HTERT RPE-1 (cell line): Measurements from ENCODE around the gene NUMBL.
"Not testable (repeated sequence)": the region's sequence is repeated elsewhere in the genome, so short reads cannot be mapped to it uniquely, and the experiment has no call there.

ENCODE experiments used
- in situ Hi-C: fragments of 300-500 bp; cut with MboI; formaldehyde crosslinking; loops from 4 replicates; pipeline ENCODE4 v1.14.3; 2020; ENCODE audit warnings: low sequenced_read_pairs

The NUMBL gene

GRCh38 chr19:40690050-40690692 is at the start of gene NUMBL:
TSS of gene NUMBL (minus strand) at chr19:40690651. CDS start at chr19:40690483, 168 bp downstream.
- in situ Hi-C loops, result no loop called here

GRCh38 chr19:40739030-40739839 is 48.8 kb upstream of the NUMBL start:
- in situ Hi-C loops, result no loop called here

- in situ Hi-C loops, result no loop called here
Measured at GRCh38 chr19:40737102-40737644, 46.7 kb upstream of the NUMBL start.

DNA sequence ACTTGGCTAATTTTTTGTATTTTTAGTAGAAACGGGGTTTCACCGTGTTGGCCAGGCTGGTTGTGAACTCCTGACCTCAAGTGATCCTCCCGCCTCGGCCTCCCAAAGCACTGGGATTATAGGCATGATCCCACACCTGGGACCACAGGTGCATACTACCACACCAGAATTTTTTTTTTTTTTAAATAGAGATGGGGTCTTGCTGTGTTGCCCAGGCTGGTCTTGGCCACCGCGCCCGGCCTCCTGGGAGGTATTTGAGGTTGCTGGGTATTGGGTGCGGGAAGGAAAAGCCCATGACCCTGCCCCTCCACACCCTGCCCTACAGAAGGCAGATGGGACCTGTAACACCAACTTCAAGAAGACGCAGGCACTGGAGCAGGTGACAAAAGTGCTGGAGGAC is 46.2 kb upstream of the NUMBL start:
- in situ Hi-C loops, result no loop called here

DNA sequence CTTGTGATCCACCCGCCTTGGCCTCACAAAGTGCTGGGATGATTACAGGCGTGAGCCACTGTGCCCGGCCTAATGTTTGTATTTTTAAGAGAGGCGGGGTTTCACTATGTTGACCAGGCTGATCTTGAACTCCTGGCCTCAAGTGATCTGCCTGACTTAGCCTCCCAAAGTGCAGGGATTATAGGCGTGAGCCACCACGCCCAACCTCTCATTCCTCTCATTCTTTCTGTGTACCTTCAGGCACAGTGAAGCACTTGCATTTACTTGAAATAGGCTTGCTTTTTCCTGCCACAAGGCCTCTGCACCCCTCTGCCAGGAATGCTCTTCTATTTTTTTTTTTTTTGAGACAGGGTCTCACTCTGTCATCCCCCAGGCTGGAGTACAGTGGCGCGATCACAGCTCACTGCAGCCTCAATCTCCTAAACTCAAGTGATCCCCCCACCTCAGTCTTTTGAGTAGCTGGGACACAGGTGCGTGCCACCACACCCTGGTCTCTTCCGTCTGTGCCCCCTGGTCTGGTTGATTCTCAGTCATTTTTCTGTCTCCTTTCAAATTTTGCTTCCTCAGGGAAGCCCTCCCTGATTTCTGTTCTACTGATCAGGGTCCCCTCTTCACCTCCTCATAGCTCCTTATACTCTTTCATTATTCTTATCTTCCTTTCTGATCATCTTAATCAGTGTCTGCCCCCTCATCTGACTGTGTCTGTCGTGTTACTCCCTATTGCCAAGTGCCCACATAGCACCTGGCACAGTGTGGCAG is 44.7 kb upstream of the NUMBL start:
- in situ Hi-C loops, result no loop called here

DNA sequence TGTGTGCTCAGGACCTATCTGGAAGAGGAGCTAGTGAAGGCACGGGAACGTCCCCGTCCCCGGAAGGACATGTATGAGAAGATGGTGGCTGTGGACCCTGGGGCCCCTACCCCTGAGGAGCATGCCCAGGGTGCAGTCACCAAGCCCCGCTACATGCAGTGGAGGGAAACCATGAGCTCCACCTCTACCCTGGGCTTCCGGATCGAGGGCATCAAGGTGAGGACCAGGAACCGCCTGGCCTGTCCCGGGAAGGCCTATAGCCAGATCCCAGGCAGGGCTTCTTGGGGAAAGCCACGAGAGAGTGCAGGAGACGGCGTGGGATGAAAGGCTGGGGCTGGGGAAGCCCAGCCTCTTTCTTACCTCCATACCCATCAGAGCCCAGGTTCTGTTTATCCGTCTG is 42.7 kb upstream of the NUMBL start:
- in situ Hi-C loops, result no loop called here

DNA sequence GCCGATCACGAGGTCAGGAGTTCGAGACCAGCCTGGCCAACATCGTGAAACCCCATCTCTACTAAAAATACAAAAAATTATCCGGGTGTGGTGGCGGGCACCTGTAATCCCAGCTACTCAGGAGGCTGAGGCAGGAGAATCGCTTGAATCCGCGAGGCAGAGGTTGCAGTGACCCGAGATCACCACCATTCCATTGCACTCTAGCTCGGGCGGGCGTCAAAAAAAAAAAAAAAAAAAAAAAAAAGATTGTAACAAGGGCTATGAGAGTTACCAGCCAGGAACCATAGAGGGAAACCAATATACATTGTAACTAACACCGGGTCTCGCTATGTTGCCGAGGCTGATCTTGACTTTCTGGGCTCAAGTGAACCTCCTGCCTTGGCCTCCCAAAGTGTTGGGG is 41.9 kb upstream of the NUMBL start:
- in situ Hi-C loops, result not testable (repeated sequence)

DNA sequence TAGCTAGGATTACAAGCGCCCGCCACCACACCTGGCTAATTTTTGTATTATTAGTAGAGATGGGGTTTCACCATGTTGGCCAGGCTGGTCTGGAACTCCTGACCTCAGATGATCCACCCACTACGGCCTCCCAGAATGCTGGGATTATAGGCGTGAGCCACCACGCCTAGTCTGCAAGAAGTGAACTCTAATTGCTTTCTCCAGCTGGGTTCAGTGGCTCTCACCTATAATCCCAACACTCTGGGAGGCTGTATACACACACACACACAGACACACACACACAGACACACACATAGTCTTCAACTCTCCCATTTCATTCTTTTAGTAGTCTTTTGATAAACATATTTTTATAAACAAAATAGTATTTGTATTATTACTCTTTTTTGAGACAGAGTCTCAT is 39.6 kb upstream of the NUMBL start:
- in situ Hi-C loops, result not testable (repeated sequence)

DNA sequence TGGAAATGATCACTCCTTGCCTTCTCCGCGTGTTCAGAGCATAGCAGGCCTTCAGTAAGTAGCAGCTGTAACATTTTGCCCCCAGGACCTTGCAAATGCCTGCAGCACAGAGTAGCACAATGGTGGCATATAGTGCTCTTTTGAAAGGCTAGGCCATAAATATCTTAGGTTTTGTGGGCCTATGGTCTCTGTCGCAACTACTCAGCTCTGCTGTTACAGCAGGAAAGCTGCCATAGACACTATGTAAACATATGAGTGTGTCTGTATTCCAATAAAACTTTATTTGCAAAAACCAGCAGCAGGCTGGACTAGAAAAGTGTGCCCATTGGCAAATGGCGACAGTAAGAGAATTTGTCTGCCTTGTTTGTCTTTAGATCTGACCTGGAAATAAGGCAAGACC is 35.8 kb upstream of the NUMBL start:
- in situ Hi-C loops, result no loop called here

DNA sequence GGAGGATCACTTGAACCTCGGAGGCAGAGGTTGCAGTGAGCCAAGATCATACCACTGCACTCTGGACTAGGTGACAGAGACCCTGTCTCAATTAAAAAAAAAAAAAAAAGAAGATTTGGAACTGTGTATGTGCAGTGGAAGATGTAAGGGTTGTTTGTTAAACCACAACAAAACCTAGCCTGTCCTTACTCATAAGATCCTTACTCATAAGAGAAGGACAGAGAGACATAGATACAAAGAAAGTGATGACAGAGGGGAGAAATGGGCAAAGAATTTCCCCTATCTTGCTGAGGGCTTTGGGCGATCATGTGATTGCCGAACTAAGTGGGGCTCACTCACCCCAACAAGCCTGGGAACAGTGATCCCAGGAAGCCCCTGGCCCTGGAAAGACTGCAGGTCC is 34.4 kb upstream of the NUMBL start:
- in situ Hi-C loops, result no loop called here

GRCh38 chr19:40724315-40724714 is 33.9 kb upstream of the NUMBL start:
- in situ Hi-C loops, result no loop called here

GRCh38 chr19:40723661-40724254 is 33.3 kb upstream of the NUMBL start:
- in situ Hi-C loops, result no loop called here

DNA sequence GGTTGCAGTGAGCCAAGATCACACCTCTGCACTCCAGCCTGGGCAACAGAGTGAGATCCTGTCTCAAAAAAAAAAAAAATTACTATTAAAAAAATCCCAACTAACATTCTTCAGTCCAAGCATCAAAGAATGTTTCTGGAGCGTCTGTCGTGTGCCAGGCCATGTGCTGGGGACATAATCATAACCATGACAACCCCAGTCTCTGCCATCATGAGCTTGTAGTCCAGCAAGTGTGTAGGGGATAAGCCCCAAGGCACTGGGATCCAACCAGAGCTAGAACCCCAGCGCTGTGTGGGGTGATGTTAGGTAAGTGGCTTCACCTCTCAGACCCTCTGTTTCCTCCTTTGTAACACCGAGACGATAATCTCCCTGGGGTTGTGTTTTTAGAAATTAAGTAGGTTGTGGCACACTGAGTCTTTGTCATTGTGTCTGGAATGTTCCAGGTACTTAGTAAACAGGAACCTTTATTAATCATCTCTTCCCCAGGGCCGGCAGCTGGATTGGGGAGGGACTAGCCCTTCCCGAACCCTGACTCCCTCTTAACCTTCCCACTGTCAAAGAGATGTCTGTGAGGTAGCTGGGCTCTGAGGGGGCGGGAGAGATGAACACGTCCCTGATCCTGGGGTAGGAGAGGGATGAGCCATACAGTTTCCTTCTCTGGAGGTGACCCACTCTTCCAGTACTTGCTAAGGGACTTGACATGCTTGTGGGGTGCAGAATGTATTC is 31.6 kb upstream of the NUMBL start:
- in situ Hi-C loops, result no loop called here

GRCh38 chr19:40721140-40721486 is 30.7 kb upstream of the NUMBL start:
- in situ Hi-C loops, result no loop called here

DNA sequence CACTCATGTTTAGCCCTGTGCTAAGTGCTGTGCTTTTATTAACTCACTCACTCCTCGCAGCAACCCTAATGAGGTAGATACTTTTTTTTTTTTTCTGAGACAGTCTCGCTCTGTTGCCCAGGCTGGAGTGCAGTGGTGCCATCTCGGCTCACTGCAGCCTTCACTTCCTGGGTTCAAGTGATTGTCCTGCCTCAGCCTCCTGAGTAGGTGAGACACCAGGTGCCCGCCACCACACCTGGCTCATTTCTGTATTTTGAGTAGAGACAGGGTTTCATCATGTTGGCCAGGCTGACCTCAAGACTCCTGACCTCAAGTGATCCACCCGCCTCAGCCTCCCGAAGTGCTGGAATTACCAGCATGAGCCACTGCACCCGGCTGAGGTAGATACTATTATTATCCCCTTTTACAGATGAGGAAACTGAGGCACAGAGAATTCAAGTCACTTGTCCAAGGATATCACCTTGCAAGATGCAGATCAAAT is 29.0 kb upstream of the NUMBL start:
- in situ Hi-C loops, result no loop called here

- in situ Hi-C loops, result no loop called here
Measured at GRCh38 chr19:40718774-40719391, 28.4 kb upstream of the NUMBL start.

GRCh38 chr19:40717880-40718773 is 27.7 kb upstream of the NUMBL start:
- in situ Hi-C loops, result no loop called here

DNA sequence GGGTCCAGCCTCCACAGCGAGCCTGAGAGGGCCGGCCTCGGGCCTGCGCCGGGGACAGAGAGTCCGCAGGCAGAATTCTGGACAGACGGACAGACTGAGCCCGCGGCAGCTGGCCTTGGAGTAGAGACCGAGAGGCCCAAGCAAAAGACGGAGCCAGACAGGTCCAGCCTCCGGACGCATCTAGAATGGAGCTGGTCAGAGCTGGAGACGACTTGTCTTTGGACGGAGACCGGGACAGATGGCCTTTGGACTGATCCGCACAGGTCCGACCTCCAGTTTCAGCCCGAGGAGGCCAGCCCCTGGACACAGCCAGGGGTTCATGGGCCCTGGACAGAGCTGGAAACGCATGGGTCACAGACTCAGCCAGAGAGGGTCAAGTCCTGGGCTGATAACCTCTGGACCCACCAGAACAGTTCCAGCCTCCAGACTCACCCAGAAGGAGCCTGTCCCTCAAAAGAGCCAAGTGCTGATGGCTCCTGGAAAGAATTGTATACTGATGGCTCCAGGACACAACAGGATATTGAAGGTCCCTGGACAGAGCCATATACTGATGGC is 27.0 kb upstream of the NUMBL start:
- in situ Hi-C loops, result no loop called here
